Hematopoietic multipotent progenitor cell treated with erythropoietin and hydrocortisone succinate and interleukin-3 and kit ligand, for 4 days (in vitro differentiated cells): ENCODE measurements around the gene PHACTR2.
A peak's percentile ranks its signal among the peaks of the same experiment; 100 is the strongest.
"Not testable (repeated sequence)": the region's sequence is repeated elsewhere in the genome, so short reads cannot be mapped to it uniquely, and the experiment has no call there.

Experiments
- DNase-seq: peaks from one replicate; pipeline ENCODE4 v3.0.0-alpha.2; 2015

PHACTR2 gene

GRCh38 chr6:143677891-143678791, at the start of gene PHACTR2:
Gene PHACTR2 (plus strand): TSS chr6:143677965. CDS start chr6:143678164, 199 bp downstream.
- DNase-seq, result peak; percentile 85

- DNase-seq, result no peak
These were observed 48.4 kb upstream of the PHACTR2 start for GRCh38 chr6:143629104-143630080.

- DNase-seq, result not testable (repeated sequence)
These were observed 46.6 kb upstream of the PHACTR2 start for GRCh38 chr6:143631196-143631595.

DNA sequence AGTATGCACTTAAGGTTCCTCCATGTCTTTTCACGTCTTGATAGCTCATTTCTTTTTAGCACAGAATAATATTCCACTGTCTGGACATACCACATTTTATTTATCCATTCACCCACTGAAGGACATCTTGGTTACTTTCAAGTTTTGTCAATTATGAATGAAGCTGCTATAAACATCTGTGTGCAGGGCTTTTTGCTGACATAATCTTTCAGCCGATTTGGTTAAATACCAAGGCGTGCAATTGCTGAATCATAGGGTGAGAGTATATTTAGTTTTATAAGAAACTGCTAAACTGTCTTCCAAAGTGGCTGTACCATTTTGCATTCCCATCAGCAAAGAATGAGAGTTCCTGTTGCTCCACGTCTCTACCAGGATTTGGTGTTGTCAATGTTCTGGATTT, 44.9 kb upstream of the PHACTR2 start:
- no peak for DNase-seq

DNA sequence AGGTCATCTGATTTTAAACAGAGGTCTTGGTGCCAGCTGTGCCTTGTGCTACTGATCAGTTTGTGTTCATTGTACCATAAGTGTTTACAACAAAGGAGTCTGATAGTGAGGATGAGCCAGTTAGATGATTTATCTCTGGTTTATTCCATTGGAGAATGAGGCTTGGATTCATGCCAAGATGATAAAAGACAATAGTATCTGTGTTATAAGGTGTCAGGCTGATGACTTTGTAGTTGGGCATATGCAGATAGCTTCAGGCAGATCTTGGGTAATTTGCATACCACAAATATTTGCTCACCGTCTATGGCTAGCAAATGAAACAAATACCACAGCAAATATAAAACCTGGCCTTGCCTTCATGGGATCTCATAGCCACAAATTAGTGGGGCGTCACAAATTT, 43.3 kb upstream of the PHACTR2 start:
- DNase-seq, result no peak

GRCh38 chr6:143637691-143638090, 40.1 kb upstream of the PHACTR2 start:
- DNase-seq, result no peak

DNA sequence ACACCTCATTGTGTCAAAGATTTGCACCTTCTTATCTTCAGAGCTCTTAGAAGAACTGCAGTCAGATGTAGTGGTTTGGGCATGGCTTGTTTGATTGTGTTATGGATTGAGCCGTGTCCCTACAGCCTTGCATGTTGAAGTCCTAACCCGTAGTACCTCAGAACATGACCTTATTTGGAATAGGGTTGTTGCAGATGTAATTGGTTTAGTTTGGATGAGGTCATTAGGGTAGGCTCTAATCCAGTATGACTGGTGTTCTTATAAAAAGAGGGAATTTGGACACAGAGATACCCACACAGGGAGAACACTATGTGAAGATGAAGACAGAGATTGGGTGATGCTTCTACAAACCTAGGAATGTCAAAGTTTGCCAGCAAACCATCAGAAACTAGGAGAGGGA, 35.4 kb upstream of the PHACTR2 start:
- no peak for DNase-seq

- no peak for DNase-seq
These were observed 30.6 kb upstream of the PHACTR2 start for GRCh38 chr6:143647191-143647590.

DNA sequence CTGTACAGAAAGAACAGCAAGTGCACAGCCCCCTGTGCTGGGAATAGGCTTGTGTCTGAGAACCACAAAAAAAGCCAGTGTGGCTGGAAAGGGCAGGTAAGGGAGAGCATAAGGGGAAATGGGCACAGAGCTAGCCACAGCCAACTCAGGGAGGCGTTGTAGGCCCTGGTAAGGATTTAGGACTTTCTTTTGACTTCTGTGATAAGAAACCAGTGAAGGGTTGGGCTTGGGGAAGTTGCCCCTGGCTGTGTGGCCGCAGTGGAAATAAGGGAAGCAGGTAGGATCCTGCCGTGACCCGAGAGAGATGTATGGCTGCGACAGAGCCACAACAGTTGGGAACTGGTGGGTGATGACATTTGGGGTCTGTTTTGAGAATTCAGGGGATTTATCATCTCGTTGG, 30.0 kb upstream of the PHACTR2 start:
- DNase-seq, result peak; percentile 59

DNA sequence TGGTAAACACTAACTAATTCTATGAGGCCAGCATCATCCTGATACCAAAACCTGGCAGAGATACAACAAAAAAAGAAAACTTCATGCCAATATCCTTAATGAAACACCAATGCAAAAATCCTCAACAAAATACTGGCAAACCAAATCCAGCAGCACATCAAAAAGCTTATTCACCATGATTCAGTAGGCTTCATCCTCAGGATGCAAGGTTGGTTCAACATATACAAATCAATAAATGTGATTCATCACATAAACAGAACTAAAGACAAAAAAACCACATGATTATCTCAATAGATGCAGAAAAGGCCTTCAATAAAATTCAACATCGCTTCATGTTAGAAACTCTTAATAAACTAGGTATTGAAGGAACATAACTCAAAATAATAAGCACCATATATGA, 28.4 kb upstream of the PHACTR2 start:
- not testable (repeated sequence) for DNase-seq

- DNase-seq, result not testable (repeated sequence)
These were observed 26.4 kb upstream of the PHACTR2 start for GRCh38 chr6:143651328-143651727.

GRCh38 chr6:143652841-143653331, 24.9 kb upstream of the PHACTR2 start:
- DNase-seq, result no peak

DNA sequence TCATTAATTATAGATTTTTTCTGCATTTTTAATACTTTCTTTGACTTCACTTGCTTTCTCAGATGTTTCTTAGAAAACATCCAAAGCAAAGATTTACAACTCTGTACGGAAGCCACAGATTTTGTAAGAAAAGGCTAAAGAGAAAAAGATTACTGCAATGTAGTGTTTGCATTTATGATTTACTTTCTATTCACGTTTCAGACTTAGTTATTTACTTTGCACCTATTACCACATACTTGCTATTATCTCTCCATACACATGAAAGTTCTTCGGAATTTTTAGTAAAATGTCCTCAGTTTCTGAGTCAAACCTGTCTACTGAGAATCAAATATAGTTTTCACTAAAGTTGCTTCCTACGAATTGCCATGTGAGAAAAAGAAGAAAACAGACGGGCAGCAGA, 22.2 kb upstream of the PHACTR2 start:
- DNase-seq, result no peak

- DNase-seq, result no peak
These were observed 21.7 kb upstream of the PHACTR2 start for GRCh38 chr6:143656026-143656425.

- no peak for DNase-seq
These were observed 20.0 kb upstream of the PHACTR2 start for GRCh38 chr6:143657809-143658208.

DNA sequence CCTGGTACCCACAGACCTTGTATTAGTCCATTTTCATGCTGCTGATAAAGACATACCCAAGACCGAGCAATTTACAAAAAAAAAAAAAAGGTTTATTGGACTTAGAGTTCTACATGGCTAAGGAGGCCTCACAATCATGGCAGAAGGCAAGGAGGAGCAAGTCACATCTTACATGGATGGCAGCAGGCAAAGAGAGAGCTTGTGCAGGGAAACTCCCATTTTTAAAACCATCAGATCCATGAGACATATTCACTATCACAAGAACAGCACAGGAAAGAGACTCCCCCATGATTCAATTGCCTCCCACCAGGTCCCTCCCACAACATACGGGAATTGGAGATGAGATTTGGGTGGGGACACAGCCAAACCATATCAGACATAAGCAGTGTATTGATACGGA, 17.6 kb upstream of the PHACTR2 start:
- DNase-seq, result not testable (repeated sequence)

DNA sequence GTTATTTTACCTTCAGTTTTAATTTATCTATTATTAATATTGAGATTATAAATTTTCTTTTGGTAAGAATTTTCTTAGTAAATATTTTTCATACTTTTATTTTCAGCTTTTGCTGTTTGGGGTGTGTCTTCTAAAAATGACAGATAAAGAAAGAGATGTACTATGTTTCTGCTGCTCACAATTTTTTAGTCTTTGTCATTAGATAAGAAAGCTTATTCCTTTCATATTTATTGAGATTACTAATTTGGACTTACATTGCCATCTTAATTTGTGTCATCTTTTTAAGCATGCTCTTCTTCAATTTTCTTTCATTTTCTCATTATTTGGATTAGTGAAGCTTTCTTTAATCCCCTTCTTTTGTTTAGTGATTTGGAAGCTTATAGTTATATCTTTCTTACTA, 13.6 kb upstream of the PHACTR2 start:
- DNase-seq, result no peak

- DNase-seq, result not testable (repeated sequence)
These were observed 11.8 kb upstream of the PHACTR2 start for GRCh38 chr6:143666007-143666406.

- not testable (repeated sequence) for DNase-seq
These were observed 8.3 kb upstream of the PHACTR2 start for GRCh38 chr6:143669483-143669882.

- DNase-seq, result no peak
These were observed 4.1 kb upstream of the PHACTR2 start for GRCh38 chr6:143673669-143674068.

DNA sequence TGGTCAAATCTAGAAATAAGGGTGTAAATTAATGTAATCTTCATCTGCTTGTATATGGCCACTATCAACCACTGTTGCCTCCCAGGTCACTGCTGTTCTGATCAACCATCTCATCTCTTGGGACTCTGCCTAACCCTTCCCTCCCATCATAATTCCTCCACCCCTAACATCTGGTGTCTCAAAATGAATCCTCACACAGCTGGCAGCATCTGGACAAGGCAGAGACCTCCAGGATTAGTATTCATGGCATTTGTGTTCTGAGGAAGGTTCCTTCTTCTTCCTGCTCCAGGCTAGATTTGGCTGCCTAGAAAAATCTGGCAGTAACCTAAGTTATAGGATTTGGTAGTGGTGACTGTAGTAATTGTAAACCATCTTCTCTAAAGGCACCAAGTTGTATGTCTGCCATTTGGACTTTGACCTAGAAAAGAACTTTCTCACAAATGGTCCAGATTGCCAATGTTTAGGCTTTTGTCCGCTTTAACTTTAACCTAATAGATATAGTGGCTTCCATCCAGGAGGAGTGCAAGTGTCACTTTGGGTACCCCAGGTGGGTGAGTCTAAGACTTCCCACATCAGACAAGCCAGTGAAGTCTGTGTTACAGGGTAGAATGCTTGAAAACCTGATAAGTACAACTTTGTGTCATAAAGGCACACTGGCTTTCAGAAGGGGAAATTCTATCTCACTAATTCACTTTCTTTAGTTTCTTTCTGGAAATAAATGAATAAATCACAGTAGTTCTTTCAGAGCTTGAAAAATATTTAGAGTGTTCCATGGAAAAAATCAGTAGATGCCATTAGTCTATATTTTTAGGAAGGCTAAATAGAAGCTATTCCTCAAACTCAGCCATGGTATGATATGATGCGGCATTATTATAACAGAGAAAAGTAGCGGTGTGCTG, 3.0 kb upstream of the PHACTR2 start:
- no peak for DNase-seq

GRCh38 chr6:143675382-143675900, 2.3 kb upstream of the PHACTR2 start:
- DNase-seq, result no peak
